ENCODE measurements around the gene LMF1.

The LMF1 gene

GRCh38 chr16:881219-882097, 89.3 kb downstream of the LMF1 start:
- no peak for ATAC-seq
- Mint-ChIP-seq H3K9me3 (peaks cover 9% of the 10 kb centered on the region), H3K27ac (peak overlapping the region; percentile 24), H3K4me3 (no peak overlapping the region), H3K4me1 (peaks cover 23% of the 10 kb centered on the region), H3K36me3 (peaks cover 35% of the 10 kb centered on the region), H3K27me3 (no peaks in the 10 kb centered on the region)

DNA sequence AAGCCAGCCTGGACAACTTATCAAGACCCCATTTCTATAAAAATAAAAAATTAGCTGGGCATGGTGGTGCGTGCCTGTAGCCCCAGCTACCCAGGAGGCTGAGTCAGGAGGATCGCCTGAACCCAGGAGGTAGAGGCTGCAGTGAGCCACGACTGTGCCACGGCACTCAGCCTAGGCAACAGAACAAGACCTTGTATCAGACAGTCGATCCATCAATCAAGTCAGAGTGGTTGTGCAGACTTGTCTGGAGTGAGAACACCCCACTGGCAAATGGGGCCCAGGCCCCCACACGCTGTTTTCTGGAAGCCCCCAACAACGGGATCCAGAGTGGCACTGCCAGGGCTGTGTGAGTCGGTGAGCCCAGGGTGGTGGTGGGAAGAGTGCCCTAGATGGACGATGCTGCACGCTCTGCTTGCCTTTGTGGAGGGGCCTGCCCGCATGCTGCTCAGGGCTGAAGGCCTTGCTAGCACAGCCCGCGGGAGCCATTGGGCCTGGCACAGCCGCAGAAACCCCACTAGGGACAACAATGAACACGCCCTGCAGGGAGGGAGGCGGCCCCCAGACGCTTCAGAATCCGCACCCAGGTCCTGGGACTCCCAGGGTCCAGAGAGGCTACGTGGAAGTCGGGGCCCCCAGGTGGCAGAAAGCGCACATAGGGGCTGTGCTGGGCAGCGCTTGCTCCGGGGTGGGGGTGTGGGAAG, 90.2 kb downstream of the LMF1 start:
- no peak for ATAC-seq
- H3K4me1 Mint-ChIP-seq, result peaks cover 24% of the 10 kb centered on the region
- H3K36me3 Mint-ChIP-seq, result peaks cover 36% of the 10 kb centered on the region
- peaks cover 6% of the 10 kb centered on the region for H3K9me3 Mint-ChIP-seq
- H3K27ac Mint-ChIP-seq, result peak overlapping the region; percentile 24
- no peaks in the 10 kb centered on the region for H3K27me3 Mint-ChIP-seq
- H3K4me3 Mint-ChIP-seq, result no peak overlapping the region

DNA sequence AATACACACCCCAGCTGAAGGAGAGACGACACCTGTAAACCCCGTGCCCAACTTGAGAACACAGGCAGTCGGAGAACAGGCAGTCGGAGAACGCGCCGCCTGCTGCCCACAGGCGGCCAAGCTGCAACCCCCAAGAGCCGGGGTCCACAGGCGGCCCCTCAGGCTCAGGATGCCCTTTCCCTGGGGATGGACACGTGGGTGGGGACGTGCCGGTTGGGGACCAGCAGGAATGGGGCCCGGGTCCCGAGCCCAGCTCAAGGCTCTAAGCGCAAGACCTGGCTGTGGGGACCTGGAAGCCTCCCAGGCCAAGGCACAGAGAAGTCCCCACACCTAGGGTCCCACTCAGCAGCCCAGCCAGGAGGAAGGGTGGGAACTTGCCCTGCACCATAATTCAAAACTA, 90.8 kb downstream of the LMF1 start:
- Mint-ChIP-seq H3K27me3 (no peaks in the 10 kb centered on the region), H3K27ac (no peak overlapping the region), H3K9me3 (peaks cover 6% of the 10 kb centered on the region), H3K36me3 (peaks cover 42% of the 10 kb centered on the region), H3K4me1 (peaks cover 24% of the 10 kb centered on the region), H3K4me3 (no peak overlapping the region)
- ATAC-seq, result no peak

GRCh38 chr16:879461-879861, 91.3 kb downstream of the LMF1 start:
- H3K36me3 Mint-ChIP-seq, result peaks cover 45% of the 10 kb centered on the region
- ATAC-seq, result no peak
- no peak overlapping the region for H3K27ac Mint-ChIP-seq
- H3K4me1 Mint-ChIP-seq, result peaks cover 24% of the 10 kb centered on the region
- no peaks in the 10 kb centered on the region for H3K27me3 Mint-ChIP-seq
- H3K4me3 Mint-ChIP-seq, result no peak overlapping the region
- H3K9me3 Mint-ChIP-seq, result peaks cover 6% of the 10 kb centered on the region

DNA sequence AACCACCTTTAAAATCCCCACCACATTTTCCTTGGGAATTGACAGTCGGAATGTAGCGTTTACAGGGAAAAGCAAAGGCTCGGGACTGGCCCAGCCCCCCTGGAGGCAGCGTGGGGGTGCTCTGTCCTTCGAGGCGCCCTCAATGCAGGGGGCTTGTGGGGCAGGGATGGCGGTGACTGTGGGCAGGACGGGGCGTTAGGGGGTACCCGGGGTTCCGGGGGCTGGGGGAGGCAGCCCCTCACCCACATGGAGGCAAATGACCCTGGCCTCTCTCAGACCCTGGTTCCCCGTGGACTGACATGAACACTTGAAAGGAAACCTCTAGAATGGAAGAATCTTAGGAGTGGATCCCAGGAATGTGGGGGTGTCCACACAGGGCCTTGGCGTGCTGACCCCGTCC, 91.9 kb downstream of the LMF1 start:
- Mint-ChIP-seq H3K4me3 (no peak overlapping the region), H3K4me1 (peaks cover 24% of the 10 kb centered on the region), H3K27ac (no peak overlapping the region), H3K36me3 (peaks cover 47% of the 10 kb centered on the region), H3K27me3 (no peaks in the 10 kb centered on the region), H3K9me3 (peaks cover 6% of the 10 kb centered on the region)
- ATAC-seq, result no peak

DNA sequence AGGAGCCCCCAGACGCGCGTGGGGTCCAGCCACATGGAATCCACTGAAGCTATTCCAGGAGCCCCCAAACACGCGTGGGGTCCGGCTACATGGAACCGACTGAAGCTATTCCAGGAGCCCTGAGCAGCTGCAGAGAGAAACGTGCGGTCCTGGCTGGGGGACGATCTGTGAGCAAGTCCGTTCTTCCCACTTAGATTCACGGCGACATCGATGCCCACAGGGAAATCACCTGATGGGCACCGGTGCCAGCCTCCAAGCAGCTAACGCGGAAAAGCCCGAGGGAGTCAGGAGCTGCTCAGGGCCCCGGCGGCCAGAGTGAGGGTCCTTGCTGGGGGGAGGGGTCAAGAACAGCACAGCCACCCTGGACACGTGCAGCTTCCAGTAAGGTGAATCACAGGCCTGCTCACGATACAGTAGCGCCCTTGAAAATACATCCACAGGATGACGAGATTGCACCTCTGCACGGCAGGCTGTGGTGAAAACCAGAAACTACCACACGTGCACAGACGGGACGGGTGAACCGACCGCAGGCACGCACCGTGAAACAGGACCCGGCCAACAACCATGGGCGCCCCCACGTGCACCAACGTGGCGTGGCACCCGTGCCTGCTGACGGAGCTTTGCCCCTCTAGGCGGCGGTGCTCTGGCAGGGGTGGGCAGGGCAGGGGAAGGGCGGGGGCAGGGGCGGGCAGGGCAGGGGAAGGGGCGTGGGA, 92.6 kb downstream of the LMF1 start:
- peak; percentile 48 for ATAC-seq
- peak overlapping the region; percentile 95 for H3K27ac Mint-ChIP-seq

DNA sequence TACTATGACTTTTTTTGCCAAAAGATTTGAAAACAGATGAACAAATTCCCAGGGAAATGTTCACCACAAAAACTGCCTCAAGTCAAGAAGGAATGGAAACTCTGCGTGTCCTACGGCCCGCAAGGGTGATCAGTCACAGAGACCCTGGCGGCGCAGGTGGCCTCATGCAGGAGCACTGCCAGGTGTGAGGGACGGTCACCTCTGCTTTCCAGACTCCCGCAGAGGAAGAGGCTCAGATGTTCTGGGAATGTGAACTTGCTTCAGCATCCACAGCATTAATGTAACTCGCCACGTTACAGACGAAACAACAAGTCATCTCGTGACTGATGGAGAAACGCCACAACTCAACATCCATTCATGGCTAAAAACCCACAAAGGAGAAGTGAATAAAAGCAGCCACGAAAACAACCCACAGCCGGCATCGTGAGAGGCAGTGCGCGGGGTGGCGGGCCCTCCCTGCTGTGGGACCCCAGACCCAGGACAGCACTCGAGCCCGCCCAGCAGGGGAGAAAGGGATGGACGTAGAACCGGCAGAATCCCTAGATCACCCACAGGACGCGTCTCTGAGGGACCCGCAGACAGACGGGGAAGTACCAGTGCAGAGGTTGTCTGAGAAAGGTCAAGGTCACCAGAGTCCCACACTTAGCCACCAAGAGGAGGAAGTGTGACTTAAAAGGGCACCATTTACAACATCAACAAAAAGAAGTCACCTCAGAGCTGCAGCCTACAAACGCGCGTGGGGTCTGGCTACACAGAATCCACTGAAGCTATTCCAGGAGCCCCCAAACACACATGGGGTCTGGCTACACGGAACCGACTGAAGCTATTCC, 93.3 kb downstream of the LMF1 start:
- H3K27me3 Mint-ChIP-seq, result no peaks in the 10 kb centered on the region
- peaks cover 21% of the 10 kb centered on the region for H3K4me1 Mint-ChIP-seq
- peaks cover 47% of the 10 kb centered on the region for H3K36me3 Mint-ChIP-seq
- ATAC-seq, result peak; percentile 86
- H3K4me3 Mint-ChIP-seq, result peak overlapping the region; percentile 68
- peak overlapping the region; percentile 95 for H3K27ac Mint-ChIP-seq
- peaks cover 2% of the 10 kb centered on the region for H3K9me3 Mint-ChIP-seq

More for the DNA sequence above, 92.6 kb downstream of the LMF1 start:
- Mint-ChIP-seq H3K4me1 (peaks cover 24% of the 10 kb centered on the region), H3K27me3 (no peaks in the 10 kb centered on the region), H3K4me3 (no peak overlapping the region), H3K36me3 (peaks cover 54% of the 10 kb centered on the region), H3K9me3 (peaks cover 6% of the 10 kb centered on the region)

DNA sequence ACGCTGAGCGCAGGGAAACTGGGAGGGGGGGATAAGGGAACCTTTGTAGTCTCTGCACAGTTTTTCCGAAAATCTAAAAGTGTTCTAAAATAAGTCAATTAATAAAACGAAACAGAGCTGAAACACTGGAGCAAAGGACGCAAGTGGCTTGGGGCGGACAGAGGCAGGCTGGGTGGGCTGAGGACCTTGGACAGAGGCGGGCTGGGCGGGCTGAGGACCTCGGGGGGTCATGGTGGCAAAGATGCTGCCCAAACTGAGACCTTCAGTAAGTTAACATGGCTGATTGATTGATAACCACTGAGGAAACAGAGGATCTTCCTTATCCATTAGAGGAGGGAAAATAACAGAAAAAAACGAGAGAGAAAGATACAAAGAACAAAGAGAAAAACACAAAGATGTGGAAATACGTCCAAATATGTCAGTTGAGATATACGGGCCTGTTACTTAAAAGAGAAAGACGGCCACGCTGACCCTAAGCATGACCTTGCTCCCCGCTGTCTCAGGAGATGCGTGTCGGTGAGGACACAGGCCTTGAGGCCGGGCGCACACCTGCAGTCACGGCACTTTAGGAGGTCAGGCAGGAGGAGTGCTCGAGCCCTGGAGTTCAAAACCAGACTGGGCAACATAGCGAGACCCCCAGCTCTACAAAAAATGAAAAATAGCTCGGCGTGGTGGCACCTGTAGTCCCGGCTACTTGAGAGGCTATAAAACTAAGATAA, 94.1 kb downstream of the LMF1 start:
- H3K27ac Mint-ChIP-seq, result peak overlapping the region; percentile 95
- no peaks in the 10 kb centered on the region for H3K9me3 Mint-ChIP-seq
- peak overlapping the region; percentile 15 for H3K4me3 Mint-ChIP-seq
- peaks cover 22% of the 10 kb centered on the region for H3K4me1 Mint-ChIP-seq
- ATAC-seq, result no peak
- no peaks in the 10 kb centered on the region for H3K27me3 Mint-ChIP-seq
- peaks cover 42% of the 10 kb centered on the region for H3K36me3 Mint-ChIP-seq

DNA sequence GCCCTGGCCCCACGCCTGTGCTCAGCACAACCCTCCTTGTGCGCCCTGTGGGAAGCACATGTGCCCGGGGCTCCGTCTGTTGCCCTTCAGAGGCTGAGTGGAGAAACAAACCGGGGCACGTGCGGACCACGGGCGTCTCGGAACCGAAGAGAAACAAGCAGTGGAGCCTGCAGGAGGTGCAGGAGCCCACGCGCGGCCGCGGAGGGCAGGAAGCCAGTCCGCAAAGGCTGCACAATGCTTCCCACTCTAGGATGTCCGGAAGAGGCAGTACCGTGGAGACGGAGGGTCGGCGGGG, 94.8 kb downstream of the LMF1 start:
- Mint-ChIP-seq H3K27ac (peak overlapping the region; percentile 95), H3K9me3 (no peaks in the 10 kb centered on the region), H3K27me3 (no peaks in the 10 kb centered on the region), H3K4me1 (peaks cover 26% of the 10 kb centered on the region), H3K4me3 (no peak overlapping the region), H3K36me3 (peaks cover 39% of the 10 kb centered on the region)
- no peak for ATAC-seq

- ATAC-seq, result no peak
- no peaks in the 10 kb centered on the region for H3K9me3 Mint-ChIP-seq
- no peak overlapping the region for H3K4me3 Mint-ChIP-seq
- peaks cover 26% of the 10 kb centered on the region for H3K4me1 Mint-ChIP-seq
- peaks cover 35% of the 10 kb centered on the region for H3K36me3 Mint-ChIP-seq
- H3K27ac Mint-ChIP-seq, result peak overlapping the region; percentile 95
- H3K27me3 Mint-ChIP-seq, result no peaks in the 10 kb centered on the region
Measured at GRCh38 chr16:875182-876040, 95.4 kb downstream of the LMF1 start.

GRCh38 chr16:874366-875181, 96.2 kb downstream of the LMF1 start:
- no peak for ATAC-seq
- peaks cover 35% of the 10 kb centered on the region for H3K36me3 Mint-ChIP-seq
- H3K27me3 Mint-ChIP-seq, result no peaks in the 10 kb centered on the region
- no peak overlapping the region for H3K27ac Mint-ChIP-seq
- H3K9me3 Mint-ChIP-seq, result no peaks in the 10 kb centered on the region
- H3K4me3 Mint-ChIP-seq, result no peak overlapping the region
- peaks cover 26% of the 10 kb centered on the region for H3K4me1 Mint-ChIP-seq

DNA sequence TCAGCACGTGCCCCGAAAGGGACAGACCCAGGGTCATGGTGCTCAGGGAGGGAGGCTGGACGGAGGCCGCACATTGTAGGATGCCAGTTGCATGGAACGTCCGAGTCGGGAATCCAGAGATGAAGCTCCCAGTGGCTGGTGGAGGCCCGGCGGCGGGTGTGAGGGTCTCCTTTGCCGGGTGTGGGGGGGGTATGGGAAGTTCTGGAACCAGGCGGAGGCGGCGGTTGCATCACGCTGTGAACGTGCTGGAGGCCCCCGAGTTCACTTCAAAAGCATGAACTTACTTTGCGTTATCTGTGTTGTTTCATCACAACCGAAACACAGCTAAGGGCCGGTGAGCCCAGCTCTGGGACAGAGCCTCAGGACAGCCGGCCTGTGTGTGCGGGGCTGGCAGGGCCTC, 96.9 kb downstream of the LMF1 start:
- Mint-ChIP-seq H3K36me3 (peaks cover 35% of the 10 kb centered on the region), H3K27me3 (no peaks in the 10 kb centered on the region), H3K4me3 (no peak overlapping the region), H3K9me3 (no peaks in the 10 kb centered on the region), H3K4me1 (peaks cover 26% of the 10 kb centered on the region), H3K27ac (no peak overlapping the region)
- ATAC-seq, result no peak

GRCh38 chr16:873243-873661, 97.5 kb downstream of the LMF1 start:
- peaks cover 37% of the 10 kb centered on the region for H3K36me3 Mint-ChIP-seq

More at GRCh38 chr16:873243-873661, 97.5 kb downstream of the LMF1 start:
- H3K9me3 Mint-ChIP-seq, result no peaks in the 10 kb centered on the region
- H3K27me3 Mint-ChIP-seq, result no peaks in the 10 kb centered on the region
- peaks cover 25% of the 10 kb centered on the region for H3K4me1 Mint-ChIP-seq
- H3K4me3 Mint-ChIP-seq, result no peak overlapping the region
- ATAC-seq, result no peak
- H3K27ac Mint-ChIP-seq, result no peak overlapping the region
